Prostate gland (tissue), 2 donors: ENCODE measurements around the gene ZNF764. TPM values are rescaled to one million over a fixed set of nuclear protein-coding genes. Genes with fewer than 3 reads are reported as not detected.

ENCODE experiments used
- DNase-seq: peaks from one replicate; pipeline ENCODE4 v3.0.0-alpha.2; 2019; ENCODE audit warnings: low spot score
- H3K27ac ChIP-seq, 2 donors: fragments of 200-600 bp; sonication (generic); 2 replicates each; pipeline ENCODE4 v1.5.1; 2017 to 2019
- H3K27me3 ChIP-seq: fragments of 200-600 bp; sonication (generic); replicated peaks from 2 replicates; pipeline ENCODE4 v1.5.1; 2019; ENCODE audit not compliant: insufficient read depth
- H3K36me3 ChIP-seq, 2 donors: fragments of 200-600 bp; sonication (generic); 1 replicate in 1 of 2; 2 replicates in 1 of 2; pipeline versions ENCODE4 v1.5.1 to v1.8.1; 2017 to 2019
- H3K4me1 ChIP-seq: fragments of 200-600 bp; sonication (generic); replicated peaks from 2 replicates; pipeline ENCODE4 v1.5.1; 2019
- H3K4me3 ChIP-seq, 2 donors: fragments of 200-600 bp; sonication (generic); 2 replicates each; pipeline ENCODE4 v1.5.1; 2017 to 2019
- H3K9me3 ChIP-seq: fragments of 200-600 bp; sonication (generic); 2 replicates; pipeline ENCODE4 v1.5.1; 2017
- CTCF ChIP-seq, 4 experiments: fragments of 200-600 bp in 2 of 4; fragments of 450-650 bp in 2 of 4; sonication (generic) in 2 of 4; IDR thresholded peaks; 1 replicate in 3 of 4; 2 replicates in 1 of 4; pipeline ENCODE4 v1.5.1; 2016 to 2019; ENCODE audit warnings: antibody characterized with exemption in 4 of 4, mild to moderate bottlenecking in 2 of 4, moderate library complexity in 2 of 4
- POLR2A ChIP-seq: fragments of 450-650 bp; IDR thresholded peaks from one replicate; pipeline ENCODE4 v1.6.1; 2016; ENCODE audit warnings: antibody characterized with exemption, mild to moderate bottlenecking
- POLR2AphosphoS5 ChIP-seq: sonication (generic); formaldehyde crosslinking; IDR thresholded peaks from one replicate; pipeline ENCODE4 v1.6.1; 2017; ENCODE audit warnings: antibody characterized with exemption
- WGBS: methylation state at CpG from one replicate; pipeline ENCODE4 v1.1.5; 2018; 5-methylcytosine and 5-hydroxymethylcytosine counted together
- intact Hi-C: fragments of 100-400 bp; cut with DNase I; formaldehyde crosslinking; loops from one replicate; pipeline ENCODE4 v1.14.2; 2022
- total RNA-seq, 2 donors: library from RNA; depleted of rRNA; stranded (reverse); fragments of >200 nt; gene quantifications; one replicate each; pipeline ENCODE4 v1.1.0, GENCODE V29; 2016

ZNF764 gene
- total RNA-seq, 2 donors from 2014 or later, result 15.7 to 22.5 TPM

- no peaks in the 10 kb centered on the region for H3K27me3 ChIP-seq
- intact Hi-C loops, result no loop called here
- H3K4me1 ChIP-seq, result peaks cover 3% of the 10 kb centered on the region
- no peaks in the 10 kb centered on the region for H3K36me3 ChIP-seq
- H3K9me3 ChIP-seq, result no peaks in the 10 kb centered on the region
- 76% methylated on average over 14 of the region's 14 CpGs for WGBS
- H3K4me3 ChIP-seq, result no peak overlapping the region
- no peak for DNase-seq
- TF ChIP-seq POLR2AphosphoS5 (no peak), CTCF (IDR thresholded peaks at IDR 0.05) (no peak), POLR2A (no peak)
- H3K27ac ChIP-seq, result peak overlapping the region in 1 of 2 donors; percentile 28
These were observed 9.2 kb upstream of the ZNF764 start for GRCh38 chr16:30567160-30567990.

- DNase-seq, result no peak
- Histone ChIP-seq H3K9me3 (no peaks in the 10 kb centered on the region), H3K4me1 (no peaks in the 10 kb centered on the region), H3K4me3 (no peak overlapping the region), H3K27me3 (no peaks in the 10 kb centered on the region), H3K27ac (no peak overlapping the region), H3K36me3 (no peaks in the 10 kb centered on the region)
- 88% methylated on average over 4 of the region's 4 CpGs for WGBS
- no peak for TF ChIP-seq CTCF (IDR thresholded peaks at IDR 0.05)
- TF ChIP-seq POLR2AphosphoS5, result no peak
- TF ChIP-seq POLR2A, result no peak
- intact Hi-C loops, result no loop called here
These were observed 8.4 kb upstream of the ZNF764 start for GRCh38 chr16:30566531-30566930.

GRCh38 chr16:30565984-30566383, 7.8 kb upstream of the ZNF764 start:
- H3K4me3 ChIP-seq, result no peak overlapping the region
- DNase-seq, result no peak
- WGBS, result 55% methylated on average over 8 of the region's 8 CpGs
- no peaks in the 10 kb centered on the region for H3K4me1 ChIP-seq
- no peak overlapping the region for H3K27ac ChIP-seq
- TF ChIP-seq POLR2A (no peak), CTCF (IDR thresholded peaks at IDR 0.05) (no peak), POLR2AphosphoS5 (no peak)
- H3K36me3 ChIP-seq, result no peaks in the 10 kb centered on the region
- H3K27me3 ChIP-seq, result no peaks in the 10 kb centered on the region
- intact Hi-C loops, result no loop called here
- H3K9me3 ChIP-seq, result no peaks in the 10 kb centered on the region

GRCh38 chr16:30565526-30565925, 7.4 kb upstream of the ZNF764 start:
- Histone ChIP-seq H3K36me3 (no peaks in the 10 kb centered on the region), H3K27ac (no peak overlapping the region), H3K27me3 (no peaks in the 10 kb centered on the region), H3K4me1 (no peaks in the 10 kb centered on the region), H3K4me3 (no peak overlapping the region), H3K9me3 (no peaks in the 10 kb centered on the region)
- intact Hi-C loops, result no loop called here
- DNase-seq, result no peak
- WGBS, result 69% methylated on average over 7 of the region's 7 CpGs
- TF ChIP-seq POLR2A, result no peak
- no peak for TF ChIP-seq CTCF (IDR thresholded peaks at IDR 0.05)
- TF ChIP-seq POLR2AphosphoS5, result no peak

- 93% methylated on average over 14 of the region's 14 CpGs for WGBS
- H3K4me3 ChIP-seq, result no peak overlapping the region
These were observed 3.8 kb upstream of the ZNF764 start for GRCh38 chr16:30562021-30562420.

More at GRCh38 chr16:30562021-30562420, 3.8 kb upstream of the ZNF764 start:
- Histone ChIP-seq H3K36me3 (no peaks in the 10 kb centered on the region), H3K9me3 (no peaks in the 10 kb centered on the region), H3K27ac (no peak overlapping the region), H3K27me3 (no peaks in the 10 kb centered on the region), H3K4me1 (no peaks in the 10 kb centered on the region)
- no peak for TF ChIP-seq CTCF (IDR thresholded peaks at IDR 0.05)
- no peak for TF ChIP-seq POLR2AphosphoS5
- no peak for TF ChIP-seq POLR2A
- DNase-seq, result no peak
- intact Hi-C loops, result no loop called here
